Lower lobe of right lung (tissue), 2 donors: ENCODE results near the gene RANBP10. TPM values are rescaled to one million over a fixed set of nuclear protein-coding genes. Genes with fewer than 3 reads are reported as not detected.

Source experiments
- ATAC-seq, 2 donors: fragments of 200-7000 bp; cut with Tn5 transposase; one replicate each; pipeline ENCODE4 v1.9.1; 2020 to 2022; ENCODE audit warnings: mild to moderate bottlenecking in 2 of 2, moderate library complexity in 2 of 2
- DNase-seq: peaks from one replicate; pipeline ENCODE4 v3.0.0-alpha.2; 2020
- H3K27ac ChIP-seq: fragments of 200-600 bp; one replicate; pipeline ENCODE4 v1.8.0; 2022
- H3K27me3 ChIP-seq: fragments of 200-600 bp; one replicate; pipeline ENCODE4 v1.8.0; 2022; ENCODE audit warnings: low read depth
- H3K36me3 ChIP-seq: fragments of 200-600 bp; one replicate; pipeline ENCODE4 v1.8.0; 2022; ENCODE audit warnings: mild to moderate bottlenecking
- H3K4me1 ChIP-seq: fragments of 200-600 bp; one replicate; pipeline ENCODE4 v1.8.0; 2022
- H3K4me3 ChIP-seq: fragments of 200-600 bp; one replicate; pipeline ENCODE4 v1.8.0; 2022; ENCODE audit warnings: mild to moderate bottlenecking
- H3K9me3 ChIP-seq: fragments of 200-600 bp; one replicate; pipeline ENCODE4 v1.8.0; 2022
- intact Hi-C: fragments of 100-400 bp; cut with DNase I; formaldehyde crosslinking; loops from one replicate; pipeline ENCODE4 v1.11.0; 2022
- long read RNA-seq: library from polyadenylated mRNA; unstranded; transcript quantifications from one replicate; pipeline ENCODE4 v2.0.0, GENCODE V29; 2021
- total RNA-seq: library from RNA; stranded (reverse); fragmentation: NEBNext Ultra II Directional; extraction: Animal tissue kit (Norgen Biotek cat#: 25700); gene quantifications from one replicate; pipeline ENCODE4 v1.2.1, GENCODE V29; 2021
- TF ChIP-seq, protein P1 (sequence below): fragments of 200-600 bp; IDR thresholded peaks from one replicate; pipeline ENCODE4 v1.8.0; 2022; ENCODE audit warnings: antibody characterized with exemption, mild to moderate bottlenecking
- donor health status: DM: no; HTN: yes; CAD: no; lungs with severe emphysema.

Gene RANBP10
- 21.7 TPM for total RNA-seq
- long read RNA-seq, full-length matches to known transcripts, result 10 of 21 reads
- long read RNA-seq, partial matches to known transcripts, result 3 of 21 reads
- long read RNA-seq, other reads (novel, unspliced or antisense), result 8 of 21 reads

DNA sequence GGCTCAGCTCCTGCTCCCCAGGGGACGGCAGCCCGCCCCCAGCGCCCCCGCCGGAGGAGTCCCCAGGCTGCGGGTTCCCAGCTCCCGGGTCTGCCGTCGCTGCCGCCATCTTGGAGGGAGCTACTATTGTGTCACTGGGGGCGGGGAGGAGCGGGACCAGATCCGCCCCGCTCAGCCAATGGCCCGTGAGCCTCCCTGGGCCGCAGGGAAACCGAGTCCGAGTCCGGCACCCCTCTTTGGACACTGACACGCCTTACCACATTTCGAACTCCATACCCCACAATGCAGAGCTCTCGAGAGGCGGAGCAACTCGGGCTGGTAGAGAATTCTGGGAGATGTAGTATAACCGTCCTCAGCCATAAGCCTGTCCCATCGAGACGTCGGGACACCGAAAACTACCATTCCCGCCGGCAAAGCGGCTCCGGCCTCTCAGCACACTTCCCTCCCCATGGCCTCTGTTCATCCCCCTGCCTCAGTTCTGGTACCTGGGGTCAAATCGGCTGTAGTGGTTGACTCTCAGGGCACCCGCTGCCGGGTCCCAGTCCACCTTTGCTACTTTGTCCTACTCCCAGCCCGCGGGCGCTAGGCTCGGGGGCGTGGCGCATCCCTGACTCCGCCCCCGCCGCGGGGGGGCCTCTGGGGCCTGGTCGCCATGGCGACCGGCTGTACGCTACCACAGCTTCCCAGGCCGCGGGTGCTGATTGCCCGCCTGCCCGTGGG, at the start of gene RANBP10, which contains the start of gene TSNAXIP1:
Gene RANBP10 (minus strand): TSS at position 133 of the 720 bp plus-strand sequence. CDS start 24 bp downstream, at position 109.
Gene TSNAXIP1 (plus strand): TSS at position 462 of the 720 bp plus-strand sequence. CDS start 261 bp downstream, outside the sequence.
- Histone ChIP-seq H3K36me3 (peaks cover 22% of the 10 kb centered on the region), H3K27ac (peak within 1 kb of the TSS; percentile 84), H3K9me3 (no peaks in the 10 kb centered on the region), H3K4me1 (peaks cover 24% of the 10 kb centered on the region), H3K27me3 (no peaks in the 10 kb centered on the region), H3K4me3 (peak within 1 kb of the TSS; percentile 89)
- intact Hi-C loops, result no loop called here
- DNase-seq (peak; percentile 97), ATAC-seq (peak; percentile 97 to 98)
- TF ChIP-seq, protein P1, sequence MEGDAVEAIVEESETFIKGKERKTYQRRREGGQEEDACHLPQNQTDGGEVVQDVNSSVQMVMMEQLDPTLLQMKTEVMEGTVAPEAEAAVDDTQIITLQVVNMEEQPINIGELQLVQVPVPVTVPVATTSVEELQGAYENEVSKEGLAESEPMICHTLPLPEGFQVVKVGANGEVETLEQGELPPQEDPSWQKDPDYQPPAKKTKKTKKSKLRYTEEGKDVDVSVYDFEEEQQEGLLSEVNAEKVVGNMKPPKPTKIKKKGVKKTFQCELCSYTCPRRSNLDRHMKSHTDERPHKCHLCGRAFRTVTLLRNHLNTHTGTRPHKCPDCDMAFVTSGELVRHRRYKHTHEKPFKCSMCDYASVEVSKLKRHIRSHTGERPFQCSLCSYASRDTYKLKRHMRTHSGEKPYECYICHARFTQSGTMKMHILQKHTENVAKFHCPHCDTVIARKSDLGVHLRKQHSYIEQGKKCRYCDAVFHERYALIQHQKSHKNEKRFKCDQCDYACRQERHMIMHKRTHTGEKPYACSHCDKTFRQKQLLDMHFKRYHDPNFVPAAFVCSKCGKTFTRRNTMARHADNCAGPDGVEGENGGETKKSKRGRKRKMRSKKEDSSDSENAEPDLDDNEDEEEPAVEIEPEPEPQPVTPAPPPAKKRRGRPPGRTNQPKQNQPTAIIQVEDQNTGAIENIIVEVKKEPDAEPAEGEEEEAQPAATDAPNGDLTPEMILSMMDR, result no peak

DNA sequence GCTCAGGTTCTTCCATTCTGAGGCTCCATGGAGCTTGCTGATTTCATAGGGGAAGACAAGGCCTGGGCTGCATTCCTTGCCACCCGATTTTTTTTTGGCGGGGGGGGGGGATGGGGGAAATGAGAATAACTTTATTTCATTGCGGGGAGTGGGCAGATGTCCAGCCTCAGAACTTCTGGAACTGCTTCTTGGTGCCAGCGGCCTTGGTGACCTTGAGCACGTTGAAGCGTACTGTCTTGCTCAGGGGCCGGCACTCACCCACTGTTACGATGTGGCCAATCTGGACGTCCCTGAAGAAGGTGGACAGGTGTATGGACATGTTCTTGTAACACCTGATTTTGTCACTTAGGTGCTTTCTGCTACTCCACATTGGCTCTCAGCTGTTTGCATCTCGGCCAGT, 49.4 kb upstream of the RANBP10 start:
- Histone ChIP-seq H3K9me3 (no peaks in the 10 kb centered on the region), H3K27me3 (no peaks in the 10 kb centered on the region), H3K36me3 (peaks cover 19% of the 10 kb centered on the region), H3K4me1 (peaks cover 42% of the 10 kb centered on the region), H3K27ac (no peak overlapping the region), H3K4me3 (no peak overlapping the region)
- DNase-seq (no peak), ATAC-seq (no peak)
- intact Hi-C loops, result no loop called here
- TF ChIP-seq, protein P1, result no peak

DNA sequence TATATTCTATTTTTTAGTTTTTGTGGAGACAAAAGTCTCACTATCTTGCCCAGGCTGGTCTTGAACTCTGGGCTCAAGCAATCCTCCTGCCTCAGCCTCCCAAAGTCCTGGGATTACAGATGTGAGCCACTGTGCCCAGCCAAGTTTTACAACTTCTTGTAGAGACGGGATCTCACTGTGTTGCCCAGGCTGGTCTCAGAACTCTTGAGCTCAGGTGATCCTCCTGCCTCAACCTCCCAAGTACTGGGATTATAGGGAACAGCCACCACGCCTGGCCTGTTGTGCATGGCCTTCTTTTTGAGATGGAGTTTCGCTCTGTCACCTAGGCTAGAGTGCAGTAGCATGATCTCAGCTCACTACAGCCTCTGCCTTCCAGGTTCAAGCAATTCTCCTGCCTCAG, 47.3 kb upstream of the RANBP10 start:
- intact Hi-C loops, result no loop called here
- no peak overlapping the region for H3K4me3 ChIP-seq
- H3K9me3 ChIP-seq, result no peaks in the 10 kb centered on the region
- H3K27me3 ChIP-seq, result no peaks in the 10 kb centered on the region
- ATAC-seq (no peak), DNase-seq (no peak)
- no peak overlapping the region for H3K27ac ChIP-seq
- TF ChIP-seq, protein P1, result no peak
- peaks cover 32% of the 10 kb centered on the region for H3K4me1 ChIP-seq
- H3K36me3 ChIP-seq, result peaks cover 10% of the 10 kb centered on the region

DNA sequence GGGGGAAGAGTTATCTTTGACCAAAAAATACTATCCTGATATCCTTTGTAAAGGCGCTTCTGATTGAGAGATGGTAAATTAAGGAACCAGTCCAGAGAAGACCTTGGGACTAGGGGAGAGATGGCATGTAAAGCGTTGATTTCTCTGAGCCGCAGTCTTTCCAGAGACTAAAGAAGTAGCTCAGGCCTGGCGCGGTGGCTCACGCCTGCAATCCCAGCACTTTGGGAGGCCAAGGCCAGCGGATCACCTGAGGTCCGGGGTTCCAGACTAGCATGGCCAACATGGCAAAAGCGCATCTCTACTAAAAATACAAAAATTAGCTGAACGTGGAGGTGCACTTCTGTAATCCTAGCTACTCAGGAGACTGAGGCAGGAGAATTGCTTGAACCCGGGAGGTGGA, 41.8 kb upstream of the RANBP10 start:
- DNase-seq (no peak), ATAC-seq (no peak)
- peaks cover 1% of the 10 kb centered on the region for H3K36me3 ChIP-seq
- H3K27ac ChIP-seq, result peak overlapping the region; percentile 92
- intact Hi-C loops, result no loop called here
- H3K9me3 ChIP-seq, result no peaks in the 10 kb centered on the region
- TF ChIP-seq, protein P1, result no peak
- H3K27me3 ChIP-seq, result no peaks in the 10 kb centered on the region
- H3K4me3 ChIP-seq, result peak overlapping the region; percentile 99
- peaks cover 48% of the 10 kb centered on the region for H3K4me1 ChIP-seq

DNA sequence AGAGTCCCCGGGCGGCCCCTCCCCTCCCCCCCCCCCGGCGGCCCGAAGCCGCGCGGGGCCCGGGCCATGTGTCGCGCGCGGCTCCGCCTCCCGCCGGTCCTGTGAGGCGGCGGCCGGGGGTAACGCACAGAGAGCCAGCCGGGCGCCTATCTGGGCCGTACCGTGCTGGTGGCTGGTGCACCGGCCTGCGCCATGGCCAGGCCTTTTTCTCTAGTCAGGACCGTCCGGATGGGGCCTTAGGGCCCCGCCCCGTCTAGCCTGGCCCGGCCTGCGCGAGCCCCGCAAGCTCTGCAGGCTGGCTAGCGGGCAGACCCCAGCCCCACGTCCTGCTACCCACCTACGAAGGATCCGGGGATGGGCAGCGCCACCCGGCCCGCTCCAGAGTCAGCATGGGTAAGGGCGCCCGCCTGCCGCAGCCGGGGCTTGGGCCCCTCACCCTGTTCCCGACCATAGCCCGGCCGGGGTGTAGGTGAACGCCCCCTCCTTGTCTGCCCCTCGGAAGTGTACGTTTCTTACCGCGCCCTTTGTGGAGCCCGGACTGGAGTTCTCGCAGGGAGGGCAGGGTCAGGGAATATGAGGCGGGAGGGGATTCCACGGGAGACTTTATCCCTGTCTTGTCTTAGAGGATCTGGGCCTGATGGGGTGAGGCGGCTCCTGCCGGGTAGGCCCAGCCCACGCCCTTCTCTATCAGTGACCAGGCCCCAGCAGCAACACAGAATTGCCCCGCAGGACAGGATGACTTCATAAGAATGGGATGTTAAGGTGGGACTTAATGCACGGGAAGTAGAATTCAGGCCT, 40.9 kb upstream of the RANBP10 start, which contains the start of gene CENPT:
Gene CENPT (minus strand): TSS at position 630 of the 798 bp plus-strand sequence. CDS start 13,834 bp downstream, outside the sequence.
- TF ChIP-seq, protein P1, result no peak
- peak; percentile 84 for DNase-seq
- Histone ChIP-seq H3K4me1 (peaks cover 49% of the 10 kb centered on the region), H3K36me3 (no peaks in the 10 kb centered on the region), H3K27ac (peak within 1 kb of the TSS; percentile 92), H3K27me3 (no peaks in the 10 kb centered on the region), H3K4me3 (peak within 1 kb of the TSS; percentile 99), H3K9me3 (no peaks in the 10 kb centered on the region)
- peak; percentile 80 to 82 for ATAC-seq
- intact Hi-C loops, result no loop called here
